Panc1 (cell line): Measurements from ENCODE around the gene SEZ6L. TPM values are rescaled to one million over a fixed set of nuclear protein-coding genes. Genes with fewer than 3 reads are reported as not detected.

ENCODE experiments used
- ATAC-seq: fragments of 200-7000 bp; cut with Tn5 transposase; 2 replicates; pipeline ENCODE4 v1.9.1; 2020; ENCODE audit warnings: mild to moderate bottlenecking, moderate library complexity
- BruUV-seq: library from RNA; stranded (reverse); fragments of 400-500 nt; replicated peaks from 2 replicates; lab custom pipeline; 2021; lab: Mats Ljungman, UMichigan
- CTCF ChIA-PET: fragments of 300-600 bp; sonication (Branson Sonifier 250); formaldehyde crosslinking; loops from one replicate; lab custom pipeline; 2022; ENCODE audit warnings: antibody characterized with exemption; lab: Charles Lee
- POLR2A ChIA-PET: fragments of 300-600 bp; sonication (Branson Sonifier 250); formaldehyde crosslinking; loops from one replicate; lab custom pipeline; 2022; ENCODE audit warnings: antibody characterized with exemption; lab: Charles Lee
- DNase-seq: peaks from one replicate; pipeline ENCODE4 v3.0.0-alpha.2; 2010; ENCODE audit warnings: low read depth, low spot score
- H3K27ac ChIP-seq: 2 replicates; pipeline ENCODE4 v1.5.1; 2011; ENCODE audit warnings: mild to moderate bottlenecking, low read length, inconsistent platforms
- H3K27me3 ChIP-seq: fragments of 200-500 bp; sonication (Bioruptor generic); 2 replicates; pipeline ENCODE4 v1.6.0; 2014; ENCODE audit warnings: low read length, inconsistent platforms; ENCODE audit not compliant: control insufficient read depth, insufficient read depth
- H3K36me3 ChIP-seq: fragments of 200-500 bp; sonication (Bioruptor generic); 2 replicates; pipeline ENCODE4 v1.5.1; 2014; ENCODE audit warnings: inconsistent platforms, mild to moderate bottlenecking, low read length, moderate library complexity; ENCODE audit not compliant: control insufficient read depth, insufficient read depth
- H3K4me1 ChIP-seq: 2 replicates; pipeline ENCODE4 v1.5.1; 2011; ENCODE audit warnings: inconsistent platforms, mild to moderate bottlenecking, low read length, moderate library complexity; ENCODE audit not compliant: control insufficient read depth, insufficient read depth
- H3K4me3 ChIP-seq, 2 experiments: 2 replicates each; pipeline ENCODE4 v1.5.1; 2011 to 2012; ENCODE audit warnings: low read depth in 2 of 2, low read length in 2 of 2, mild to moderate bottlenecking in 2 of 2, inconsistent platforms in 1 of 2, moderate library complexity in 1 of 2
- H3K9me3 ChIP-seq: fragments of 200-500 bp; sonication (Bioruptor generic); 2 replicates; pipeline ENCODE4 v1.5.1; 2014; ENCODE audit warnings: low read depth, mild to moderate bottlenecking, inconsistent platforms, low read length, moderate library complexity; ENCODE audit not compliant: control insufficient read depth, insufficient read depth
- CTCF ChIP-seq: fragments of 450-650 bp; IDR thresholded peaks from 2 replicates; pipeline ENCODE4 v1.5.1; 2017; ENCODE audit warnings: mild to moderate bottlenecking
- POLR2AphosphoS5 ChIP-seq: IDR thresholded peaks from 2 replicates; pipeline ENCODE4 v1.6.1; 2012; ENCODE audit warnings: mild to moderate bottlenecking, low read depth, low read length, moderate library complexity
- REST ChIP-seq, 2 experiments: IDR thresholded peaks; 2 replicates each; pipeline ENCODE4 v1.6.1; 2011 to 2012; ENCODE audit warnings: low read depth in 2 of 2, control low read depth in 1 of 2, low read length in 1 of 2, mild to moderate bottlenecking in 1 of 2, moderate library complexity in 1 of 2; ENCODE audit not compliant: insufficient read depth in 1 of 2
- SIN3A ChIP-seq: IDR thresholded peaks from 2 replicates; pipeline ENCODE4 v1.6.1; 2012; ENCODE audit warnings: low read depth, mild to moderate bottlenecking, low read length, moderate library complexity, borderline replicate concordance; ENCODE audit not compliant: insufficient read depth
- TCF7L2 ChIP-seq: IDR thresholded peaks from 2 replicates; pipeline ENCODE4 v1.6.1; 2011; ENCODE audit warnings: mild to moderate bottlenecking, low read depth, low read length, inconsistent platforms
- in situ Hi-C: cut with HindIII; loops from 2 replicates; pipeline ENCODE4 v1.10.0; 2016; ENCODE audit warnings: low sequenced_read_pairs, low pct_unique_long_range_greater_than_20kb
- intact Hi-C: fragments of 100-400 bp; cut with micrococcal nuclease; formaldehyde crosslinking; loops from one replicate; pipeline ENCODE4 v1.10.0; 2022; ENCODE audit not compliant: unreplicated experiment
- total RNA-seq: library from RNA; stranded (reverse); gene quantifications from one replicate; pipeline ENCODE4 v1.2.1, GENCODE V29; 2021; ENCODE audit not compliant: unreplicated experiment

The SEZ6L gene
- total RNA-seq, 1 experiment from 2014 or later = not detected

- H3K36me3 ChIP-seq = no peaks in the 10 kb centered on the region
- in situ Hi-C loops (no loop called here), intact Hi-C loops (no loop called here)
- ChIA-PET POLR2A (no interaction called here), CTCF (no interaction called here)
- H3K27ac ChIP-seq = no peak overlapping the region
- H3K4me1 ChIP-seq = no peaks in the 10 kb centered on the region
- BruUV-seq = no TSS peak
- H3K27me3 ChIP-seq = peaks cover 5% of the 10 kb centered on the region
- DNase-seq = no peak
- TF ChIP-seq SIN3A (no peak), TCF7L2 (no peak), CTCF (no peak), POLR2AphosphoS5 (no peak), REST (IDR thresholded peaks at IDR 0.05; ENCODE audit: insufficient read depth in 1 of 2, low read depth in 2 of 2, low read length in 1 of 2) (no peak)
- ATAC-seq = no peak
- H3K4me3 ChIP-seq = no peak overlapping the region
- no peaks in the 10 kb centered on the region for H3K9me3 ChIP-seq
Observed at GRCh38 chr22:26241361-26241760, 72.1 kb downstream of the SEZ6L start.

GRCh38 chr22:26245001-26245400 lies 75.7 kb downstream of the SEZ6L start:
- H3K9me3 ChIP-seq = no peaks in the 10 kb centered on the region
- peaks cover 6% of the 10 kb centered on the region for H3K27me3 ChIP-seq
- no peak overlapping the region for H3K27ac ChIP-seq
- BruUV-seq = no TSS peak
- no peaks in the 10 kb centered on the region for H3K36me3 ChIP-seq
- ATAC-seq (no peak), DNase-seq (no peak)
- H3K4me3 ChIP-seq = no peak overlapping the region
- H3K4me1 ChIP-seq = no peaks in the 10 kb centered on the region
- intact Hi-C loops = no loop called here
- TF ChIP-seq REST (IDR thresholded peaks at IDR 0.05; ENCODE audit: insufficient read depth in 1 of 2, low read depth in 2 of 2, low read length in 1 of 2) (no peak), SIN3A (no peak), POLR2AphosphoS5 (no peak), TCF7L2 (no peak), CTCF (no peak)
- CTCF ChIA-PET = no interaction called here
- in situ Hi-C loops = no loop called here
- POLR2A ChIA-PET = no interaction called here
